C4-2B (cell line): ENCODE data around the gene ACER1.
A peak's percentile ranks its signal among the peaks of the same experiment; 100 is the strongest.

Experiments
- H3K27ac ChIP-seq: fragments of 450-650 bp; 2 replicates; pipeline ENCODE4 v1.5.1; 2017
- CTCF ChIP-seq: fragments of 450-650 bp; conservative IDR thresholded peaks from 2 replicates; pipeline ENCODE4 v1.5.1; 2017; ENCODE audit warnings: mild to moderate bottlenecking
- ZFX ChIP-seq: fragments of 450-650 bp; IDR thresholded peaks from 2 replicates; pipeline ENCODE4 v1.6.1; 2017

Gene ACER1

GRCh38 chr19:6273701-6274601, 59.5 kb downstream of the ACER1 start:
- TF ChIP-seq CTCF (no peak), ZFX (no peak)
- H3K27ac ChIP-seq, result peak overlapping the region; percentile 94

- TF ChIP-seq ZFX (no peak), CTCF (no peak)
- H3K27ac ChIP-seq, result peak overlapping the region; percentile 94
Observed at GRCh38 chr19:6272913-6273600, 60.4 kb downstream of the ACER1 start.

GRCh38 chr19:6272411-6272791, 61.0 kb downstream of the ACER1 start:
- H3K27ac ChIP-seq, result peak overlapping the region; percentile 94
- no peak for TF ChIP-seq ZFX
- TF ChIP-seq CTCF, result peak; percentile 8

GRCh38 chr19:6271721-6272410, 61.5 kb downstream of the ACER1 start:
- no peak for TF ChIP-seq ZFX
- TF ChIP-seq CTCF, result peak; percentile 26; the same call in 1 of the 2 replicates

GRCh38 chr19:6271251-6271650, 62.2 kb downstream of the ACER1 start:
- peak overlapping the region; percentile 94 for H3K27ac ChIP-seq
- TF ChIP-seq CTCF, result no peak; the same call in 1 of the 2 replicates
- no peak for TF ChIP-seq ZFX

More at GRCh38 chr19:6271721-6272410, 61.5 kb downstream of the ACER1 start:
- H3K27ac ChIP-seq, result peak overlapping the region; percentile 94

- no peak for TF ChIP-seq ZFX
- no peak for TF ChIP-seq CTCF
- peak overlapping the region; percentile 94 for H3K27ac ChIP-seq
Observed at GRCh38 chr19:6270822-6271221, 62.6 kb downstream of the ACER1 start.
